ENCODE results near the gene PCDHGC5. TPM values are rescaled to one million over a fixed set of nuclear protein-coding genes. Genes with fewer than 3 reads are reported as not detected.
A peak's percentile ranks its signal among the peaks of the same experiment; 100 is the strongest.

The PCDHGC5 gene
- total and polyA plus RNA-seq, 2 experiments from 2014 or later, result 0.16 to 1.5 TPM

DNA sequence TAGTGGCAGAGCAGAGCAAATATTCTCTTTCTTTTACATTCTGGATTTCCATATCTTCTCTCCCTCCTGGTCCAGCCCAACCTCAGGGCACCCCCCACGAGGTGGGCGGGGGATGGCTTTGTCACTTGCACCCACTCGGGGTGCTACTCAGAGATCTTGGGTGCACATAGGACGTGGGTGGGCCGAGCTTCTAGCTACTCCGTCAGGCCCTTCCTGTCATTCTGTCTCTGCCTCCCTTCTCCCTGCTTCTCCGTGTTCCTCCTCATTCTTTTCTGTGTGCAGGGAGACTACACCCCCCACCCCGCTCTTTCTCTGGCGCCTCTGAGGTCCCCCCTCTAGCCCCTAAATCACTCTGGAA is 19.5 kb downstream of the PCDHGC5 start:
- H3K27ac ChIP-seq (ENCODE audit: low read depth), result peak overlapping the region; percentile 26; the same call in 1 of the 2 replicates
- H2AFZ ChIP-seq, result no peak overlapping the region
- Mint-ChIP-seq H3K4me3 (peak overlapping the region; percentile 71), H3K9me3 (no peaks in the 10 kb centered on the region), H3K27ac (0 out of 2 replicates have a peak overlapping the region, but pooled peaks have one; percentile 29), H3K27me3 (ENCODE audit: insufficient read depth, low read depth, poor library complexity) (peaks cover 20% of the 10 kb centered on the region), H3K36me3 (ENCODE audit: low read depth) (peaks cover 21% of the 10 kb centered on the region), H3K4me1 (peaks cover 28% of the 10 kb centered on the region)
- H3K4me2 ChIP-seq, result peak overlapping the region; percentile 88
- ATAC-seq (no peak), DNase-seq (ENCODE audit: low spot score) (no peak)
- H3K79me2 ChIP-seq (replicated peaks; ENCODE audit: insufficient read depth), result no peaks in the 10 kb centered on the region
- TF ChIP-seq CREB1 (CRISPR knock-in tag; IDR thresholded peaks at IDR 0.05; ENCODE audit: low read depth), result no peak
- no peak for TF ChIP-seq ZNF331 (CRISPR knock-in tag; IDR thresholded peaks at IDR 0.05; ENCODE audit: low read depth)
- no peak for TF ChIP-seq STAT1 (IDR thresholded peaks at IDR 0.05; ENCODE audit: unreplicated experiment)
- TF ChIP-seq ZNF114 (CRISPR knock-in tag; IDR thresholded peaks at IDR 0.05), result no peak
- no peak for TF ChIP-seq NANOG (IDR thresholded peaks at IDR 0.05; ENCODE audit: borderline replicate concordance)
- TF ChIP-seq, protein P1, sequence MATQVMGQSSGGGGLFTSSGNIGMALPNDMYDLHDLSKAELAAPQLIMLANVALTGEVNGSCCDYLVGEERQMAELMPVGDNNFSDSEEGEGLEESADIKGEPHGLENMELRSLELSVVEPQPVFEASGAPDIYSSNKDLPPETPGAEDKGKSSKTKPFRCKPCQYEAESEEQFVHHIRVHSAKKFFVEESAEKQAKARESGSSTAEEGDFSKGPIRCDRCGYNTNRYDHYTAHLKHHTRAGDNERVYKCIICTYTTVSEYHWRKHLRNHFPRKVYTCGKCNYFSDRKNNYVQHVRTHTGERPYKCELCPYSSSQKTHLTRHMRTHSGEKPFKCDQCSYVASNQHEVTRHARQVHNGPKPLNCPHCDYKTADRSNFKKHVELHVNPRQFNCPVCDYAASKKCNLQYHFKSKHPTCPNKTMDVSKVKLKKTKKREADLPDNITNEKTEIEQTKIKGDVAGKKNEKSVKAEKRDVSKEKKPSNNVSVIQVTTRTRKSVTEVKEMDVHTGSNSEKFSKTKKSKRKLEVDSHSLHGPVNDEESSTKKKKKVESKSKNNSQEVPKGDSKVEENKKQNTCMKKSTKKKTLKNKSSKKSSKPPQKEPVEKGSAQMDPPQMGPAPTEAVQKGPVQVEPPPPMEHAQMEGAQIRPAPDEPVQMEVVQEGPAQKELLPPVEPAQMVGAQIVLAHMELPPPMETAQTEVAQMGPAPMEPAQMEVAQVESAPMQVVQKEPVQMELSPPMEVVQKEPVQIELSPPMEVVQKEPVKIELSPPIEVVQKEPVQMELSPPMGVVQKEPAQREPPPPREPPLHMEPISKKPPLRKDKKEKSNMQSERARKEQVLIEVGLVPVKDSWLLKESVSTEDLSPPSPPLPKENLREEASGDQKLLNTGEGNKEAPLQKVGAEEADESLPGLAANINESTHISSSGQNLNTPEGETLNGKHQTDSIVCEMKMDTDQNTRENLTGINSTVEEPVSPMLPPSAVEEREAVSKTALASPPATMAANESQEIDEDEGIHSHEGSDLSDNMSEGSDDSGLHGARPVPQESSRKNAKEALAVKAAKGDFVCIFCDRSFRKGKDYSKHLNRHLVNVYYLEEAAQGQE (IDR thresholded peaks at IDR 0.05; ENCODE audit: unreplicated experiment), result no peak
- no peak for TF ChIP-seq CTCF (conservative IDR thresholded peaks at IDR 0.05; ENCODE audit: low read depth in 2 of 2)
- no peak for TF ChIP-seq EZH2phosphoT487 (IDR thresholded peaks at IDR 0.05; ENCODE audit: unreplicated experiment)
- H3F3A ChIP-seq (replicated peaks; ENCODE audit: low read depth), result 0 out of 2 replicates have a peak, but pooled peaks cover 4% of the 10 kb centered on the region
- H3K4me3 ChIP-seq, result peak overlapping the region; percentile 60
- no peaks in the 10 kb centered on the region for H3K9me2 ChIP-seq (ENCODE audit: insufficient read depth)
- H4K20me1 ChIP-seq (replicated peaks; ENCODE audit: insufficient read depth), result no peaks in the 10 kb centered on the region
- no peaks in the 10 kb centered on the region for H3K36me3 ChIP-seq (ENCODE audit: insufficient read depth)
- H3K4me1 ChIP-seq (ENCODE audit: insufficient read depth), result peaks cover 19% of the 10 kb centered on the region
- 0 out of 2 replicates have a peak, but pooled peaks cover 4% of the 10 kb centered on the region for H3K27me3 ChIP-seq (ENCODE audit: insufficient read depth)

DNA sequence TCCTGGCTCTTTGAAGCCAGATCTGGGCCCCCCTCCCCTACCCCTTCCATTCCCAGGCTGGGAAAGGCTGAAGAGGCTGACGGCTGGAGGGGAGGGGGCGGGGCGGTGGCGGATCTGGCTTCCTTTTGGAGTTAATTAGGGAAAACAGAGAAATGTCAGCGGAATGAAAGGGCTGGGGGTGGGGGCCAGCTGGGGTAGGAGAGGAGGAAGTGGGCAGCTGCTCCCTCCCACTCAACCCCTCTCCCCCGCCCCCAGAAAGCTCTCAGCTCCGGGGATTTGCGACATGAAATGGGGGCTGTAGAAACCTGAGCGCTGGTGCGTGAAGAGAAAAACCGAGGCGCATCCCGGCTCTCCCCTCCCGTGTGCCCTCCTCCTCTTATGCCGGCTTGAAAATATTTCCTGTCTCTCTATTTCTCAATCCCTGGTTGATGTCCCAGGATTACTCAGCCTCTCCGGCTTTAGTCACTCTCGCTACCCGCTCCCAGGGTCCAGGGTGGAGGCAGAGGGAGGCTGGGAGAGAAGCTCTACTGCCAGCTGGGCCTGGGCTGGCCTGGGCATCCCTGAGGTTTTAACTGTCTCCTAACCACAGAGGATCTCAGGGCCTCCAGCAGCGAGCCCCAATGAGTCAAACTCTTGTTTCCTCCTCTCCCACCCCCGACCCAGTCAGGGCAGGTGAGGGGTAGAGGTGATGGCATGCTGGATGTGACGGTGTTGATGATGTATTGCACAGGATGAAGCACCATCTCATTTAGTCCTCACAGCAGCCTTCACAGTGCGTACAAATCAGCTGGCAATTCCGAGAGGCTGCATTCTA is 20.1 kb downstream of the PCDHGC5 start:
- H3K4me1 Mint-ChIP-seq, result peaks cover 33% of the 10 kb centered on the region
- peaks cover 25% of the 10 kb centered on the region for H3K27me3 Mint-ChIP-seq (ENCODE audit: insufficient read depth, low read depth, poor library complexity)
- H3K36me3 Mint-ChIP-seq (ENCODE audit: low read depth), result peaks cover 21% of the 10 kb centered on the region
- H3K4me2 ChIP-seq, result peak overlapping the region; percentile 88
- no peaks in the 10 kb centered on the region for H3K36me3 ChIP-seq (ENCODE audit: insufficient read depth)
- H3K27ac ChIP-seq (ENCODE audit: low read depth), result peak overlapping the region; percentile 59
- peak overlapping the region; percentile 89 for H3K27ac Mint-ChIP-seq
- H3K27me3 ChIP-seq (ENCODE audit: insufficient read depth), result 0 out of 2 replicates have a peak, but pooled peaks cover 4% of the 10 kb centered on the region
- ATAC-seq (peak; percentile 16), DNase-seq (ENCODE audit: low spot score) (peak; percentile 80)
- H3K9me3 Mint-ChIP-seq, result no peaks in the 10 kb centered on the region
- H3F3A ChIP-seq (replicated peaks; ENCODE audit: low read depth), result 0 out of 2 replicates have a peak, but pooled peaks cover 4% of the 10 kb centered on the region
- peak overlapping the region; percentile 60 for H3K4me3 ChIP-seq
- H3K4me3 Mint-ChIP-seq, result peak overlapping the region; percentile 71
- no peaks in the 10 kb centered on the region for H3K9me2 ChIP-seq (ENCODE audit: insufficient read depth)
- no peaks in the 10 kb centered on the region for H3K79me2 ChIP-seq (replicated peaks; ENCODE audit: insufficient read depth)
- H4K20me1 ChIP-seq (replicated peaks; ENCODE audit: insufficient read depth), result no peaks in the 10 kb centered on the region
- peaks cover 19% of the 10 kb centered on the region for H3K4me1 ChIP-seq (ENCODE audit: insufficient read depth)
- H2AFZ ChIP-seq, result peak overlapping the region; percentile 76; the same call in 1 of the 2 replicates
- TF ChIP-seq POLR2AphosphoS5 (IDR thresholded peaks at IDR 0.05; ENCODE audit: low read depth), result no peak
- TF ChIP-seq JUNB (IDR thresholded peaks at IDR 0.05; ENCODE audit: unreplicated experiment), result no peak
- TF ChIP-seq ZNF331 (CRISPR knock-in tag; IDR thresholded peaks at IDR 0.05; ENCODE audit: low read depth), result no peak
- TF ChIP-seq EZH2 (IDR thresholded peaks at IDR 0.05; ENCODE audit: low read depth, unreplicated experiment), result no peak
- TF ChIP-seq, protein P1 (IDR thresholded peaks at IDR 0.05; ENCODE audit: unreplicated experiment), result no peak
- no peak for TF ChIP-seq CTCF (conservative IDR thresholded peaks at IDR 0.05; ENCODE audit: low read depth in 2 of 2)
- TF ChIP-seq EZH2phosphoT487 (IDR thresholded peaks at IDR 0.05; ENCODE audit: unreplicated experiment), result no peak
- TF ChIP-seq ZNF114 (CRISPR knock-in tag; IDR thresholded peaks at IDR 0.05), result no peak
